Measurements from ENCODE around the gene GEMIN4.
A peak's percentile ranks its signal among the peaks of the same experiment; 100 is the strongest.

Gene GEMIN4

DNA sequence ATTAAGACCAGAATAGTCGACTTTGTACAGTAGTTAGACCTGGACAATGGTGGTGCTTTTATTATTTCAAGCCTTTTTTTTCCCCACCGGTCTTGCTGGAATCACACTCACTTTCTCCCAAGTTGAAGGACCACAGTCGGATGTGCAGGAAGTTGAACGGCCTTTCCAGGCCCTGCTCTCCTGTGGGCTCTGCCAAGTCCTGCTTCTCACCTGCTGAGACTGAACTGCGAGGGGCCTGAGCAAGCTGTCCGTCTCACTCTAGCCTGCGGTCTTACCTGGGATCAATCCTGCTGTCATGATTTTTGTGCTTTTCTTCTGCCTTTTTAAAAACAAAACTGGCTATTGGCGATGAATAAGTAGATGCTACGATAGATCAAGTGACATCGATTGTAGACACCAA lies 18.3 kb downstream of the GEMIN4 start:
- H3K27ac ChIP-seq (ENCODE audit: low read length), result no peak overlapping the region
- H3K4me3 ChIP-seq (ENCODE audit: low read length), result peak overlapping the region; percentile 80
- no peaks in the 10 kb centered on the region for H3K9me3 ChIP-seq (ENCODE audit: insufficient read depth, low read depth, low read length)
- peaks cover 33% of the 10 kb centered on the region for H3K36me3 ChIP-seq (ENCODE audit: insufficient read depth, low read depth, low read length)
- peaks cover 21% of the 10 kb centered on the region for H3K27me3 ChIP-seq (ENCODE audit: insufficient read depth, low read length)
- H3K9ac ChIP-seq (ENCODE audit: low read depth, low read length), result peak overlapping the region; percentile 79; the same call in 1 of the 2 replicates
- H3K4me1 ChIP-seq (ENCODE audit: insufficient read depth, low read length), result peaks cover 6% of the 10 kb centered on the region; the same call in 1 of the 2 replicates

DNA sequence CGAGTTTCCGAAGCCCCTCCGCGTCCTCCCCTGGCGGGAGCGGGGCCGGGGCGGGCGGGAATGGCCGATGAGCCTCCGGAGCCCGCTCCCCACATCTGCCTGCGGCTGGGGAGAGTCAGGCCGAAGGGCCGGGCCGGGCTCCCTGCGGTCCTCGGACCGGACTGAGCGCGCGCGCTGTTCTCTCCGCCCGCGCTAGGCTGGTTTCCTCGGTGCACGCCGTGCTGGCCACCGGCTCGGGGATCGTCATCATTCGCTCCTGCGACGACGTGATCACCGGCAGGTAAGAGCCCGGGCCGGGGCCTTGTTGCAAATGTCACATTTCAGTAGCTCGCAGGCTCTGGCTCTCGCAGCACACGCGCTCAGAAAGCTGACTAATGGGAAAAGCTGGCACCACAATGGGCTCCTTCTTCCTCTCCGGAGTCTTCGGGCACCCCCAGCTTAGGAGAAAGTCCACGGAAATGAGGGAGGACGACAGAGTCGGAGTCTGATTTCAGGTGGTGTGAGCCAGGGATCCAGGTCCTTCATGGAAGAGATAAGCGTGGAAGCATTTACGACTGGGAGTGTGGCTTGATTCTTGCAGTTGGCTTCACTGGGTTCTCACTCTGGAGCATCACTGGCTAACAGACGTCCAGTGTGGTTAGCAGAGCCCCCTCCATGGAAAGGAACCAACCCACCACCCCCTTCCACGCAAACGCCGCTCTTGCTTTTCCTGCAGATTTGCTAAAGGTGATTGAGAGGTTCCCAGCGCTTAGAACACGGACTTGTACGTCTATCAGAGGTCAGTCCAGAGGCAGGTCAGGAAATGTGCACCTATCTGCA lies 19.0 kb downstream of the GEMIN4 start:
- H3K9ac ChIP-seq (ENCODE audit: low read depth, low read length), result peak overlapping the region; percentile 79; the same call in 1 of the 2 replicates
- no peak overlapping the region for H3K27ac ChIP-seq (ENCODE audit: low read length)
- peaks cover 21% of the 10 kb centered on the region for H3K27me3 ChIP-seq (ENCODE audit: insufficient read depth, low read length)
- peak overlapping the region; percentile 80 for H3K4me3 ChIP-seq (ENCODE audit: low read length)
- peaks cover 27% of the 10 kb centered on the region for H3K36me3 ChIP-seq (ENCODE audit: insufficient read depth, low read depth, low read length)
- peaks cover 6% of the 10 kb centered on the region; the same call in 1 of the 2 replicates for H3K4me1 ChIP-seq (ENCODE audit: insufficient read depth, low read length)
- H3K9me3 ChIP-seq (ENCODE audit: insufficient read depth, low read depth, low read length), result no peaks in the 10 kb centered on the region

DNA sequence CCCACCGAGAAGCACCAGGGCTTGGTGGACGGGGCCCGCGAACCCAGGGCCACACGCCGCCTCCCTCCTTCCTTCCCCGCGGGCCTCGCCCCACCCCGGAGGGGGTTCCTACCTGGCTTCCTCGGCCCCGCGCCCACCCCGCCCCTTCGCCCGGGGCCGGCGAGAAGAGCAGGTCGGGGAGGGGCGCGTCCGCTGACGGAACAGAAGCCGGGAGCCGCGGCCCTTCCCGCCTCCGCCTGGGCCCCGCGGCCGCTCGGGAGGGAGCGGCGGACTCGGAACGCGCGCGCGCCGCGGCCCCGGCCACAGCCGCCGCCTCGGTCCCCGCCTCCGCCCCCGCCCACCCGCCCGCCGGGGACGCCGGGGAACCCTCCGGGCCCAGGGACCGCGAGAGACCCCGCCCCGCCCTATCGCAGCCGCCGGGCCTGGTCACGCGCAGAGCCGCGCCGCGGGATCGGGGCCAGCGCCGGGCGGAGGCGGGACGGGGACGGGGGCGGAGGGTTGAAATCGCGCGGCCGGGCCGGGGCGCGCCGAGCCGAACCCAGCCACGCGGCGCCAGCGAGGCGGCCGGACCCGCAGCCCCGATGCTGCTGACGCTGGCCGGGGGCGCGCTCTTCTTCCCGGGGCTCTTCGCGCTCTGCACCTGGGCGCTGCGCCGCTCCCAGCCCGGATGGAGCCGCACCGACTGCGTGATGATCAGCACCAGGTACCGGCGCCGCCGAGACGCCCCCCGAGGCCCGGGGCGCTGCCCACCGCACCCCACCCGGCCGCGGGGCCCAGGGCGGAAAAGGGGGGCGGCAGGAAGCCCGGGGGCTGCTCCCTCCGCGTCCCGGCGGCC lies 19.8 kb downstream of the GEMIN4 start, which contains the start of gene TLCD3A:
TLCD3A (plus strand) TSS at position 530 of the 835 bp plus-strand sequence; CDS start at position 582, 52 bp downstream.
- Histone ChIP-seq H3K4me1 (ENCODE audit: insufficient read depth, low read length) (peaks cover 6% of the 10 kb centered on the region; the same call in 1 of the 2 replicates), H3K9me3 (ENCODE audit: insufficient read depth, low read depth, low read length) (no peaks in the 10 kb centered on the region), H3K4me3 (ENCODE audit: low read length) (peak within 1 kb of the TSS; percentile 80), H3K9ac (ENCODE audit: low read depth, low read length) (peak within 1 kb of the TSS; percentile 79; the same call in 1 of the 2 replicates), H3K27ac (ENCODE audit: low read length) (no peak within 1 kb of the TSS), H3K27me3 (ENCODE audit: insufficient read depth, low read length) (peaks cover 21% of the 10 kb centered on the region), H3K36me3 (ENCODE audit: insufficient read depth, low read depth, low read length) (peaks cover 20% of the 10 kb centered on the region)

DNA sequence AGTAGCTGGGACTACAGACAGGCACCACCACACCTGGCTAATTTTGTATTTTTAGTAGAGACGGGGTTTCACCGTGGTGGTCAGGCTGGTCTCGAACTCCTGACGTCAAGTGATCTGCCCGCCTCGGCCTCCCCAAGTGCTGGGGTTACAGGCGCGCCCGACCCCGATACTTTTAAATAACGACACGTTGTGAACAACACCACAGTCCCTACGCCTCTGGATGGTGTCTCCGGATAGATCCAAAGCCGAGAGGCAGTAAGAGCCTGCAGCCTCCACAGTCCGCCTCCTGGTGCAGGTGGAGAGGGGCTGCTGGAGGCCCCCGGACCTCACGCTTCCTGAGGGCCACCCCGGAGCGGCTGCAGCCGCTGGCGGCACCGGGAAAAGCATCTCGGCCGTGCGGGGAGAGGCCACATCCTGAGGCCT lies 20.4 kb downstream of the GEMIN4 start:
- peak overlapping the region; percentile 79 for H3K4me3 ChIP-seq (ENCODE audit: low read length)
- peak overlapping the region; percentile 76; the same call in 1 of the 2 replicates for H3K9ac ChIP-seq (ENCODE audit: low read depth, low read length)
- H3K27ac ChIP-seq (ENCODE audit: low read length), result no peak overlapping the region
- peaks cover 6% of the 10 kb centered on the region; the same call in 1 of the 2 replicates for H3K4me1 ChIP-seq (ENCODE audit: insufficient read depth, low read length)
- H3K27me3 ChIP-seq (ENCODE audit: insufficient read depth, low read length), result peaks cover 21% of the 10 kb centered on the region
- no peaks in the 10 kb centered on the region for H3K9me3 ChIP-seq (ENCODE audit: insufficient read depth, low read depth, low read length)
- peaks cover 18% of the 10 kb centered on the region for H3K36me3 ChIP-seq (ENCODE audit: insufficient read depth, low read depth, low read length)

DNA sequence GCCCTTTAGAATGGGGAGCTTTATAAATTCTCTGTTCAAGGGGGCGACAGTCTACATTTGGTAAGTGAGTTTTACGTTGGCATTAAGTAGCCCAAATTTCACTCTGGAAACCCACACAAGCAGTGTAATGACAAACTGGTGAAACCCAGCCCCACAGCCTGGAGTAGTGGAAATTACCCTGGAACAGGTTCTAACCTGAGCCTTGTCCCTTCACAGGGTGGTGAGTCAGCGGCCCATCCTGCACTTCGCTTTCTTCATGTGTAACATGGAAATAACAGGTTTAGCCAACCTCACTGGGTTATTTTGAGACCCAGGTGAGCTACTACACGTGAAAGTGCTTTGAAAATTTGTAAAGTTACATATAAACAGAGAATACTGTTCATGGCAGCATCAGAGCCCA lies 23.2 kb downstream of the GEMIN4 start:
- peaks cover 21% of the 10 kb centered on the region for H3K27me3 ChIP-seq (ENCODE audit: insufficient read depth, low read length)
- H3K36me3 ChIP-seq (ENCODE audit: insufficient read depth, low read depth, low read length), result no peaks in the 10 kb centered on the region
- peaks cover 9% of the 10 kb centered on the region; the same call in 1 of the 2 replicates for H3K4me1 ChIP-seq (ENCODE audit: insufficient read depth, low read length)
- no peaks in the 10 kb centered on the region for H3K9me3 ChIP-seq (ENCODE audit: insufficient read depth, low read depth, low read length)
- no peak overlapping the region for H3K4me3 ChIP-seq (ENCODE audit: low read length)
- no peak overlapping the region for H3K27ac ChIP-seq (ENCODE audit: low read length)
- H3K9ac ChIP-seq (ENCODE audit: low read depth, low read length), result no peak overlapping the region

DNA sequence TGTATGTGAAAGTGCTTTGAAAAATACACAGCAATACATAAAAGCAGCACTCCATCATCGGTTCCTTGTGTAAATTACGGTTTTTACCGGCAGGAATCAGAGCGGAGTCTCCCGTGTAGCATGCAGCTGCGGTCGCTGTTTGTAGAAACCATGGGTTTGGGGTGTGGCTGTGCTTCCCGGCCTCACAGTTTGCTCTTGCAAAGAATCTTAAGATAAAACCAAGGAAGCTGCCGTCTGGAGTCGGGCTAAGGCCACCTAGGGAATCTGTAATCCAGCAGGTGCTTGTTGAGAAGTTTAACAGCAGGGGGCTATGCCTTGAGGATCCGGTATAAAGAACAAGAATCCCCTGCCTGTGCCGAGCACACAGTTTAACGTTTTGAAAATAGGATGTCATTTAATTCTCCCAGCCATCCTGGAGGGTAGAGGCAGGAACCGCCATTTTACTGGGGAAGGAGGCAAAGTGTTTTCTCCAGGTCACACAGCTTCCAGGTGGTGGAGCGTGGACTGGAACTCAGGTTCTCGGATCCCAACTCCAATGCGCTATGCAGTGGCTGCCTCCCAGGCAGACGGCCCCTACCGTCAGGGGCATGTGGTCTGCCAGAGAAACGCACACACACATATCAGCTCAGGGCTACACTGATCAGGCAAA lies 25.7 kb downstream of the GEMIN4 start:
- H3K36me3 ChIP-seq (ENCODE audit: insufficient read depth, low read depth, low read length), result no peaks in the 10 kb centered on the region
- H3K9ac ChIP-seq (ENCODE audit: low read depth, low read length), result peak overlapping the region; percentile 29; the same call in 1 of the 2 replicates
- peaks cover 9% of the 10 kb centered on the region for H3K27me3 ChIP-seq (ENCODE audit: insufficient read depth, low read length)
- H3K4me1 ChIP-seq (ENCODE audit: insufficient read depth, low read length), result peaks cover 3% of the 10 kb centered on the region; the same call in 1 of the 2 replicates
- H3K27ac ChIP-seq (ENCODE audit: low read length), result no peak overlapping the region
- peak overlapping the region; percentile 41; the same call in 1 of the 2 replicates for H3K4me3 ChIP-seq (ENCODE audit: low read length)
- no peaks in the 10 kb centered on the region for H3K9me3 ChIP-seq (ENCODE audit: insufficient read depth, low read depth, low read length)

DNA sequence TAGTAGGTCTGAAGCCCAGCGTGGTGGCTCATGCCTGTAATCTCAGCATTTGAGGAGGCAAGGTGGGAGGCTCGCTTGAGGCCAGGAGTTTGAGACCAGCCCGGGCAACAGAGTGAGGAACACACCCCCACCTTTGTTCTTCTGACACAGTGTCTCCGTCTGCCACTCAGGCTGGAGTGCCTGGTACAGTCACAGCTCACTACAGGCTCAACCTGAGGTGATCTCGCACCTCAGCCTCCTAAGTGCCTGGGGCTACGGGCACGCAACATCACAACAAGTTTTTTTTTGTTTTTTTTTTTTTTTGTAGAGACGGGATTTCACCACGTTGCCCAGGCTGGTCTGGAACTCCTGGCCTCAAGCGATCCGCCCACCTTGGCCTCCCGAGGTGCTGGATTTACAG lies 26.3 kb downstream of the GEMIN4 start:
- H3K36me3 ChIP-seq (ENCODE audit: insufficient read depth, low read depth, low read length), result no peaks in the 10 kb centered on the region
- no peak overlapping the region for H3K27ac ChIP-seq (ENCODE audit: low read length)
- H3K9me3 ChIP-seq (ENCODE audit: insufficient read depth, low read depth, low read length), result no peaks in the 10 kb centered on the region
- peak overlapping the region; percentile 29; the same call in 1 of the 2 replicates for H3K9ac ChIP-seq (ENCODE audit: low read depth, low read length)
- H3K4me1 ChIP-seq (ENCODE audit: insufficient read depth, low read length), result peaks cover 3% of the 10 kb centered on the region; the same call in 1 of the 2 replicates
- peak overlapping the region; percentile 41; the same call in 1 of the 2 replicates for H3K4me3 ChIP-seq (ENCODE audit: low read length)
- peaks cover 3% of the 10 kb centered on the region for H3K27me3 ChIP-seq (ENCODE audit: insufficient read depth, low read length)

DNA sequence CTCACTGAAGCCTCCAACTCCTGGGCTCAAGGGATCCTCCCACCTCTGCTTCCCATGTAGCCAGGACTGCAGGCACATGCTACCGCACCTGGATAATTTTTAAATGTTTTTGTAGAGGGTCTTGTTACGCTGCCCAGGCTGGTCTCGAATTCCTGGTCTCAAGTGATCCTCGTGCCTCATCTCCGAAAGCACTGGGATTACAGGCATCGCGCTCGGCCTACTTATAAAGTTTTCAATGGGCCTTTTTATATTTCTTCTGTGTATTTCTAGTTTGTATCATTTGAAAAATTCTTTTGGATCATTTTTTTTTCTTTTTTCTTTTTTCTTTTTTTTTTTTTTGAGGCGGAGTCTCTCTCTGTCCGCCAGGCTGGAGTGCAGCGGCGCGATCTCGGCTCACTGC lies 27.0 kb downstream of the GEMIN4 start:
- H3K27me3 ChIP-seq (ENCODE audit: insufficient read depth, low read length), result no peaks in the 10 kb centered on the region
- H3K27ac ChIP-seq (ENCODE audit: low read length), result no peak overlapping the region
- H3K36me3 ChIP-seq (ENCODE audit: insufficient read depth, low read depth, low read length), result no peaks in the 10 kb centered on the region
- no peak overlapping the region for H3K4me3 ChIP-seq (ENCODE audit: low read length)
- H3K4me1 ChIP-seq (ENCODE audit: insufficient read depth, low read length), result peaks cover 3% of the 10 kb centered on the region; the same call in 1 of the 2 replicates
- no peaks in the 10 kb centered on the region for H3K9me3 ChIP-seq (ENCODE audit: insufficient read depth, low read depth, low read length)
- H3K9ac ChIP-seq (ENCODE audit: low read depth, low read length), result no peak overlapping the region

DNA sequence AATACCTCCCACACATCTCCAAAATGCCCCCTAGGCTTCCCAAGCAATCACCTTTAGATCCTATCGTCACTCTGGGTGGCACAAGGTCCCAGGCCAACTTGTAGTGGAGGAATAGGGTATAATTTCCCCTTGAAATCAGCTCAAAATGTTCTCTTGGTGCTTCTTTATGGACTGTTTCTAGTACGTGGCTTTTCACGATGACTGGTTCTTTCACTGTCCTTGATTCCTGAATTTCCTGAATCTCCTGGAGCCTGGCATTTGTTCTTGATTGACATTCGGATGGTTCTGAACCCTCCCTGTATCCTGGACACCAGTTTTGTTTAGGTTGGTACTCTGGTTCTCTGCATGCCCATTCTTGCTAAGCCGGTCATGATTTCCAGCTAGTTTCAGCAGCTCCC lies 30.5 kb downstream of the GEMIN4 start:
- H3K9ac ChIP-seq (ENCODE audit: low read depth, low read length), result no peak overlapping the region

DNA sequence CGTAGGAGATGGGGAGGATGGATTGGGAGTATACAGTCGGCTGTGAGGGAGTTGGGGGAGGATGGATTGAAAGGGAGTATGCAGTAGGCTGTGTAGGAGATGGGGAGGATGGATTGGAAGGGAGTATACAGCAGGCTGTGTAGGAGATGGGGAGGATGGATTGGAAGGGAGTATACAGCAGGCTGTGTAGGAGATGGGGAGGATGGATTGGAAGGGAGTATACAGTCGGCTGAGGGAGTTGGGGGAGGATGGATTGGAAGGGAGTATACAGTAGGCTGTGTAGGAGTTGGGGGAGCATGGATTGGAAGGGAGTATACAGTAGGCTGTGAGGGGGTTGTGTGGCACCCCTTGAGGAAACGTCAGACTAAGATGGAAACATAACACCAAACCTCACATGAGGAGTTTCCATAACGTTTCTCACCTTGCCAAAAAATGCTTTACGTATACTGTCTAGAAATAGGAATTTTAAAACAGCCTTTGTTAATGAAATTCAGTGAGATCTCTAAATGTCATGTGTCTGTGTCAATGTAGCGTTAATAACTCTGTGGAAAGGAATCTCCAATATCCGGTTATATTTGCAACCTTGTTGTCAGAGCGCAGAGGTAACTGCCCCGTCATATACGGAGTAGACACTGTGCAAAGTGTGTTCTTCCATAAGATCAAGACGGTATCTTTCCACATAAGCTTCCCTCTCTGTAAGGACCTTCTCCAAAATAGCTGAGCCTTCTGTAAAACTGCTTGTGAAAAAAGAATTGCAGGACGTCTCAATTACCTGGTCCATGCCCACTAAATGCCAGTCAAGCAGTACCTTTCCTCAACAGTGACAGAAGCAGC lies 31.1 kb downstream of the GEMIN4 start:
- H3K27me3 ChIP-seq (ENCODE audit: insufficient read depth, low read length), result no peaks in the 10 kb centered on the region
- no peaks in the 10 kb centered on the region for H3K36me3 ChIP-seq (ENCODE audit: insufficient read depth, low read depth, low read length)
- H3K9ac ChIP-seq (ENCODE audit: low read depth, low read length), result no peak overlapping the region
- no peak overlapping the region for H3K27ac ChIP-seq (ENCODE audit: low read length)
- no peak overlapping the region for H3K4me3 ChIP-seq (ENCODE audit: low read length)
- H3K9me3 ChIP-seq (ENCODE audit: insufficient read depth, low read depth, low read length), result no peaks in the 10 kb centered on the region
- peaks cover 3% of the 10 kb centered on the region; the same call in 1 of the 2 replicates for H3K4me1 ChIP-seq (ENCODE audit: insufficient read depth, low read length)

More for the DNA sequence above, 30.5 kb downstream of the GEMIN4 start:
- Histone ChIP-seq H3K4me1 (ENCODE audit: insufficient read depth, low read length) (peaks cover 3% of the 10 kb centered on the region; the same call in 1 of the 2 replicates), H3K9me3 (ENCODE audit: insufficient read depth, low read depth, low read length) (no peaks in the 10 kb centered on the region), H3K36me3 (ENCODE audit: insufficient read depth, low read depth, low read length) (no peaks in the 10 kb centered on the region), H3K27ac (ENCODE audit: low read length) (no peak overlapping the region), H3K4me3 (ENCODE audit: low read length) (no peak overlapping the region), H3K27me3 (ENCODE audit: insufficient read depth, low read length) (no peaks in the 10 kb centered on the region)
